Measurements from ENCODE around the gene TRIM33.

GRCh38 chr1:114482585-114482984, 28.4 kb downstream of the TRIM33 start:
- TF ChIP-seq CTCF (IDR thresholded peaks at IDR 0.05) = no peak
- no peak for TF ChIP-seq POLR2A (IDR thresholded peaks at IDR 0.05)
- TF ChIP-seq POLR2AphosphoS5 (IDR thresholded peaks at IDR 0.05) = no peak

Measured in suprapubic skin (tissue), 4 donors.